Keratinocyte (primary cell): Measurements from ENCODE around the gene NAALADL2.

ENCODE experiments used
- CTCF ChIP-seq, 3 experiments: IDR thresholded peaks in 1 of 3; conservative IDR thresholded peaks in 1 of 3; optimal IDR thresholded peaks in 1 of 3; 2 replicates in 2 of 3; 3 replicates in 1 of 3; pipeline versions ENCODE3 to v1.5.1; 2011; ENCODE audit warnings: low read length in 3 of 3, mild to moderate bottlenecking in 3 of 3, moderate library complexity in 2 of 3, control low read depth in 1 of 3, inconsistent platforms in 1 of 3; ENCODE audit not compliant: insufficient read depth in 2 of 3; ENCODE audit errors: extremely low read depth in 1 of 3
- EZH2 ChIP-seq: IDR thresholded peaks from one replicate; pipeline ENCODE4 v1.6.1; 2012; ENCODE audit warnings: inconsistent platforms, mild to moderate bottlenecking, low read length, moderate library complexity

GRCh38 chr3:175411405-175411804, 552.3 kb downstream of the NAALADL2 start:
- no peak for TF ChIP-seq CTCF (optimal IDR thresholded peaks at IDR 0.05 in 1 of 3, IDR thresholded peaks at IDR 0.05 in 1 of 3, conservative IDR thresholded peaks at IDR 0.05 in 1 of 3; ENCODE audit: extremely low read depth in 1 of 3, insufficient read depth in 2 of 3, low read length in 3 of 3)
- TF ChIP-seq EZH2, result no peak
